Activated CD4-positive, alpha-beta T cell treated with anti-CD3 and anti-CD28 coated beads, Interleukin-2, amount 50 U/mL, for 1 hour (primary cell): ENCODE results near the gene MAP3K5.
A peak's percentile ranks its signal among the peaks of the same experiment; 100 is the strongest.
"Not testable (repeated sequence)": the region's sequence is repeated elsewhere in the genome, so short reads cannot be mapped to it uniquely, and the experiment has no call there.

Experiments
- DNase-seq: peaks from one replicate; pipeline ENCODE4 v3.0.0-alpha.2; 2020

MAP3K5 gene, protein sequence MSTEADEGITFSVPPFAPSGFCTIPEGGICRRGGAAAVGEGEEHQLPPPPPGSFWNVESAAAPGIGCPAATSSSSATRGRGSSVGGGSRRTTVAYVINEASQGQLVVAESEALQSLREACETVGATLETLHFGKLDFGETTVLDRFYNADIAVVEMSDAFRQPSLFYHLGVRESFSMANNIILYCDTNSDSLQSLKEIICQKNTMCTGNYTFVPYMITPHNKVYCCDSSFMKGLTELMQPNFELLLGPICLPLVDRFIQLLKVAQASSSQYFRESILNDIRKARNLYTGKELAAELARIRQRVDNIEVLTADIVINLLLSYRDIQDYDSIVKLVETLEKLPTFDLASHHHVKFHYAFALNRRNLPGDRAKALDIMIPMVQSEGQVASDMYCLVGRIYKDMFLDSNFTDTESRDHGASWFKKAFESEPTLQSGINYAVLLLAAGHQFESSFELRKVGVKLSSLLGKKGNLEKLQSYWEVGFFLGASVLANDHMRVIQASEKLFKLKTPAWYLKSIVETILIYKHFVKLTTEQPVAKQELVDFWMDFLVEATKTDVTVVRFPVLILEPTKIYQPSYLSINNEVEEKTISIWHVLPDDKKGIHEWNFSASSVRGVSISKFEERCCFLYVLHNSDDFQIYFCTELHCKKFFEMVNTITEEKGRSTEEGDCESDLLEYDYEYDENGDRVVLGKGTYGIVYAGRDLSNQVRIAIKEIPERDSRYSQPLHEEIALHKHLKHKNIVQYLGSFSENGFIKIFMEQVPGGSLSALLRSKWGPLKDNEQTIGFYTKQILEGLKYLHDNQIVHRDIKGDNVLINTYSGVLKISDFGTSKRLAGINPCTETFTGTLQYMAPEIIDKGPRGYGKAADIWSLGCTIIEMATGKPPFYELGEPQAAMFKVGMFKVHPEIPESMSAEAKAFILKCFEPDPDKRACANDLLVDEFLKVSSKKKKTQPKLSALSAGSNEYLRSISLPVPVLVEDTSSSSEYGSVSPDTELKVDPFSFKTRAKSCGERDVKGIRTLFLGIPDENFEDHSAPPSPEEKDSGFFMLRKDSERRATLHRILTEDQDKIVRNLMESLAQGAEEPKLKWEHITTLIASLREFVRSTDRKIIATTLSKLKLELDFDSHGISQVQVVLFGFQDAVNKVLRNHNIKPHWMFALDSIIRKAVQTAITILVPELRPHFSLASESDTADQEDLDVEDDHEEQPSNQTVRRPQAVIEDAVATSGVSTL (N-terminal part only)

DNA sequence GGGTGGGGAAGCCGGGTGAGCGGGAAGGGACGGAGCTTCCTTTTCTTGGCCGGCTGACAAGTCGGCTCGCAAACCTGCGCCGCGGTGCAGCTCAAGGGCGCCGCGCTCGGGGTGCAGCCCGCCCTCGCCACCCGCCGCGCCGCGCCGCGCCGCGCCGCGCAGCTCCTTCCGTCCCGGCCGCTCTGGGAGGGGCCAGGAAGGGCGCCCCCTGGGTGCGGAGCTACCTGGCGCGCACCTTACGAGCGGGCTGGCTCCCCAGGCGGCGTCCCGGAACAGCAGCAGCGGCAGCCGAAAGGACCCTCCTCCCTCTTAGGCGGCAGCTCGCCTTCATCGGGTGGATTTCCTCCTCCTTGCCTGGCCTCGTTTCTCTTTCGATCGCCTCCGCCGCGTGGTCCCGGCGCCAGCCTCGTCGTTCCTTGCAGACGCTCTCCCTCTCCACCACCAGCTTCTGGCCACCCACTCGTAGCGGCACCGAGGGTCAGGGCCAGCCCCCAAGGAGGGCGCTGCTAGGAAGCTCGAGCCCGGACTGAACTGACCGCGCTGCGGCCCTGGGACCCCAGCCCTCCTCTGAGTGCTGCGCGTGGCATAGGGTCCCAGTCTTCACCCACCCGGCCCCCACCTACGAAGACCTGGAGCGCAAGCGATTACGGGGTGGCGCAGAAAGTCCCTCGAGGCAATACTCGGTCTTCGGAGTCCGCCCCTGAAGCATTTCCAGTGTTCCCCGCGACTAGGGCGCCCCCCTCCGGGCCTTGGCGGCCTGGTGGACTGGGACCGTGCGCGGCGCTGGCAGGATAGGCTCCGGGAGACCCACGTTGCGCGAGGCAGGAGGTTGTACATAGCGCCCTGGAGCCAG is at the start of gene MAP3K5:
MAP3K5 (minus strand) TSS at position 68 of the 853 bp plus-strand sequence. CDS start 320 bp downstream, outside the sequence.
- peak; percentile 96 for DNase-seq

DNA sequence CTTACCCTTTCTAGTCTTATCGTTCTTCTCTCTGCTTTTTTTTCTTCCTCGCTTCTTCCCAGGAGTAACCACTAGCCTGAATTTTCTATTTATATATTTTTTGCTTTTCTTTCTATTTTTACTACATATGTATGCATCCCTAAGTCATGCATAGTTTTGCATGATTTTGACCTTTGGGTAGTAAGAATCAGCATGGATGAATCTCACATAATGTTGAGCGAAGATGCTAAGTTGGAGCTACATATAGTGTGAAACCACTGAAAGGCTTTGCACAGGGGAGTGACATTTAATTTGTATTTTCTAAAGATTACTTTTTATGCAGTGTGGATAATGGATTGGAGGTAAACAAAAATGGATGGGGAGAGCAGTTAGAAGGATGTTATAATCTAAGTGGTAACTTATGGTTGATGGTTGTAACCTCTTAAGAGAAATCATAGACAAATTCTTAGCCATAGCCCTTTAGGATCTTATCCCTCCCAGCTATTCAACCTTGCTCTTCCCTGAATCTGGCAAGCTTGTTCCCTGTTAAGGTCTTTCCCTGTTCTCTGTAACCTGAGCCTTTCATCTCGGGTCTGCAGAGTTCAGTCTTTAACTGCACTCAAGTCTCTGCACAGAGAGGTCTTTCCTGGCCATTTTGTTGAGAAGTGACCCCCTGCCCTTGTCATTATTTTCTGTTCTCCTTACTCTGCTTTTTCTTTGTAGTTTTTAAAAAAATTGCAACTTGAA is 48.2 kb upstream of the MAP3K5 start:
- DNase-seq = no peak

DNA sequence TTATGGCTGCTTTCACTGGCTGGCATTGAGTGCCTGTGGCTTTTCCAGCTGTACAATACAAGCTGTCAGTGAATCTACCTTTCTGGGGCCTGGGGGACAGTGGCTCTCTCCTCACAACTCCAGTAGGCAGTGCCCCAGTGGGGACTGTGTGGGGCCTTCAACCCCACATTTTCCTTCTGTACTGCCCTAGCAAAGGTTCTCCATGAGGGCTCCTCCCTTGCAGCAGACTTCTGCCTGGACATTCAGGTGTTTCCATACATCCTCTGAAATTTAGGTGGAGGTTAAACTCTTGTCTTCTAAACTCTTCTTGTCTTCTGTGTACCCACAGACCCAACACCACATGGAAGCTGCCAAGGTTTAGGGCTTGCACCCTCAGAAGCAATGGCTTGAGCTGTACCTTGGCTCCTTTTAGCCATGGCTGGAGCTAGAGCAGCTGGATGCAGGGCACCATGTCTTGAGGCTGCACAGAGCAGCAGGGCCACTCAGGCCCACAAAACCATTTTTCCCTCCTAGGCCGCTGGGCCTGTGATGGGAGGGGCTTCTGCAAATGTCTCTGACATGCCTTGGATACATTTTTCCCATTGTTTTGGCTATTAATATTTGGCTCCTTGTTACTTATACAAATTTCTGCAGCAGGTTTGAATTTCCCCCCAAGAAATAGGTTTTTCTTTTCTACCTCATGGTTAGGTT is 39.7 kb upstream of the MAP3K5 start:
- no peak for DNase-seq

DNA sequence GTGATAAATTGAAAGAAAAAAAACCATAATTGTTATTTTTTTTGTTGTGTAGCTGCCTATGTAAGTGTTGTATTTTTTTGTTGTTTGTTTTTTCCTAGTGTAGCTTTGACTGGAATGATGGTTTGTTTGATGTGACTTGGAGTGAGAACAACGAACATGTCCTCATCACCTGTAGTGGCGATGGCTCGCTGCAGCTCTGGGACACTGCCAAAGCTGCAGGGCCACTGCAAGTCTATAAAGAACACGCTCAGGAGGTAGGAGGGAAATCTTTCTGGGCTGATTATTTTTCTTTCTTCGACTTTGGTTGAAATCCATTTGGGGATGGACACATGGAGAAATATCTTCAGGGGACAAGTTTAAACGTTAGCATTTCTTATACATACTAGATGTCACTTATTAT is 33.9 kb upstream of the MAP3K5 start:
- no peak for DNase-seq

DNA sequence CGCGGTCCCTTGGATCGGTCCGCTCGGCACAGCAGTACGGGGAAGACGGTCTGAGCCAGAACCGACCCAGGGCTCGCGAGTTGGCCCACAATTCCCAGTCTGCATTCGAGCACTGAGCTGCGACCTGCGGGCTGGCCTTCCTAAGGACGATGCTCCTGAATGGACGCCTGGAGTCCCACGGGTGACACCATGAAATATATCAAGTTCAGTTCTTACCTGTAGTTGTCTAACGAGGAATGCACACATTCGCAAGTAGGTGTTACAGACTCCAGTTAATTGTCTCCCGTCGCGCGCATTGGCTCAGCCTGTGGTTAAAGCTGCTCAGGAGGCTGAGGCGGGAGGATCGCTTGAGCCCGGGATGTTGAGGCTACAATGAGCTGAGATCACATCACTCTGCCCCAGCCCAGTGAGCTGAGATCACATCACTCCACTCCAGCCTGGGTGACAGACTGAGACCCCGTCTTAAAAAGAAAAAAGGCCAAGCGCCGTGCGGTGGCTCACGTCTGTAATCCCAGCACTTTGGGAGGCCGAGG is 30.9 kb upstream of the MAP3K5 start:
- DNase-seq = no peak

DNA sequence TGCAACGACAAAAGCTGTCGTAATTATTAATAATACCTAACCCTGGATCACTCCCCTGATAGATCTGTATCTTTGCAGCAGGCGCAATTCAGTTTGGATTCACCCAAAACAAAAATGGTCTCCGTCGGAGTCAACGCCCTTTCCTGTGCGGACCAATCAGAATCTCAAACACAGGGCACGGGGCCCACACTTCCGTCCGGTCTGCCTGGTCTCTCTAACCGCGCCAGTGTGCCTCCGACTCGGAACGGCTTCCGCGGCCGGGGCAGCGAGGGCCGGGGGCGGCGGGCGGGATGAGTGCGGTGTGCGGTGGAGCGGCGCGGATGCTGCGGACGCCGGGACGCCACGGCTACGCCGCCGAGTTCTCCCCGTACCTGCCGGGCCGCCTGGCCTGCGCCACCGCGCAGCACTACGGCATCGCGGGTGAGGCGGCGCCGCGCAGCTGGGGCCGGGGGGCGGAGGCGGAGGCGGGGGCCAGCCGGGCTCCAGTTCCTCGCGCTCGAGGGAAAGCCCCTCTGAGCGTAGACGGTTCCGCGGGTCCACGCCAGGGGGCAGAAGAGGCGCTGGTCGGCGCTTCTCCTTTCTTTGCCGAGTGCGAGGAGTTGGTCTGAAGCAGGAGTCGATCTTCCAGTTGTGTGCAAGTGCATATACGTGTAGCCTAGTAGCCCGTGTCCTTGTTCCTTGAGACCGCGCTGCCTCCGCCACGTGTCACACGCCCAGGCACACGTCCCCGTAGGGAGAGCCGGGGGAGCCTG is 30.3 kb upstream of the MAP3K5 start, which contains the start of gene PEX7:
PEX7 (plus strand) TSS at position 217 of the 752 bp plus-strand sequence; CDS start at position 291, 74 bp downstream.
- DNase-seq = peak; percentile 80

DNA sequence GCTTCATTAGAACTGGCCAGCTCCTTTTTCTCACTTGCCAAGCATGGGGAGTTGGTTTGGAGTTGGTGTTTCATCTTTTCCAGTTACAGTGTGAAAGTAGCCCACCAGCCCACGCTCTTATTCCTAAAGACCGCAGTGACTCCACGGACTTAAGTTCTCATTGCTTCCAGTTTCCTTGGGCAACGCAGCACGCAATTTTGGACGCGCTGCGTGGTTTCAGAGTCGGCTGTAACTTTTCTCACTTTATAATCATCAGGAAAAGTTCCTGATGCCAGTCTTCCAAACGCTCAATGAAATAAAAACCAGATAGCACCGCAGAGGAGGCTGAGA is 29.7 kb upstream of the MAP3K5 start:
- DNase-seq = no peak

DNA sequence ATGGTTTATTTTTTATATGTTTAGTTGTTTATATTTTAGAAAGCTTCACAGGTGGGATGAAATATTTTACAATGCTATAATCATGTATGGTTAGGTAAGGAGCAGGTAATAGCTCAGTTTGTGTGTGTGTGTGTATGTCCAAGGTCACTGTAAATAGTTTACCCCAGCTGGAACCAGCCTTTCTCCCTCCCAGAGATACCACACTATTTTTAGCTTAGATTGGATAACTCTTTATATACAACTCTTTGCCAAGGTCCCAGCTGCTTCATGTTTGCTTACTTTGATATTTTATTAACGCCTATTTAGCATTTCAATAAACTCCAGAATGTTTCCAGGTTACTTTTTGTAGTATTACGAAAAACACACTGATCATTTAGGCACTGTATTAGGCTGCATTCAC is 28.3 kb upstream of the MAP3K5 start:
- no peak for DNase-seq

DNA sequence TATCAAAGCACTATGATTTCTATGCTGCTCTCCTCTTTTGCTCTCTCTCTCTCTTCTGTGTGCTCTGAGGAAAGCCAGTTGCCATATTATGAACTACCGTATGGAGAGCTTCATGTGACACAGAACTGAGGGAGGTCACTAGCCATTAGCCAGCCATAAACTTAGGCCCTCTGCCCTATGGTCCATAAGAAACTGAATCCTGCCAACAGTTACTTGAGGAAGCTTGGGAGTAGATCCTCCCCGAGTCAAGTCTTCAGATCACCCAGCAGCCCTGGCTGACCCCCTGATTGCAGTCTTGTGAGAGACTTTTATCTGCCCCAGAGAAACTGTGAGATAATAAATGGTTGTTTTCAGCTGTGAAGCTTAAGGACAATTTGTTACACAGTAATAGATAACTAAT is 24.4 kb upstream of the MAP3K5 start:
- no peak for DNase-seq

DNA sequence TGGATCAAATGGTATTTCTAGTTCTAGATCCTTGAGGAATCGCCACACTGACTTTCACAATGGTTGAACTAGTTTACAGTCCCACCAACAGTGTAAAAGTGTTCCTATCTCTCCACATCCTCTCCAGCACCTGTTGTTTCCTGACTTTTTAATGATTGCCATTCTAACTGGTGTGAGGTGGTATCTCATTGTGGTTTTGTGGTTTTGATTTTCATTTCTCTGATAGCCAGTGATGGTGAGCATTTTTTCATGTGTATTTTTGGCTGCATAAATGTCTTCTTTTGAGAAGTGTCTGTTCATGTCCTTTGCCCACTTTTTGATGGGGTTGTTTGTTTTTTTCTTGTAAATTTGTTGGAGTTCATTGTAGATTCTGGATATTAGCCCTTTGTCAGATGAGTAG is 23.3 kb upstream of the MAP3K5 start:
- DNase-seq = not testable (repeated sequence)

DNA sequence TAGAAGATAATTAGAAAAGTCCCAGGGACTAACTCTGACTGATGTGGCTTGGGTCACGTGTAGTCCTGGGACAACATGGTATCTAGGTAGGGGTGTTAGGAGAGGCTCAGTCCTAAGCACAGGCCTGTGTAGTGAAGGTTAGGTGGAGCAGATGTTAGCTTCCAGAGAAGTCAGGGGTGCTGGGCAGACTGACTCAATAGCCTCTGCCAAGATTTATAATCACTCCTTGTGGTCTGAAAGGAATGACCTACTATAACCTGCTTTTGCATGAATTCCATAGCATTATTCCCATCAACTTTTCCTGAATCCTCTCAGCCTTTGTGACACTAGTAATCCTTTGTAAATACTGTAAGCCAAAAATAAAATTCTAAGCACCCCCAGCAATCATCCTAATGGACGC is 19.9 kb upstream of the MAP3K5 start:
- no peak for DNase-seq

DNA sequence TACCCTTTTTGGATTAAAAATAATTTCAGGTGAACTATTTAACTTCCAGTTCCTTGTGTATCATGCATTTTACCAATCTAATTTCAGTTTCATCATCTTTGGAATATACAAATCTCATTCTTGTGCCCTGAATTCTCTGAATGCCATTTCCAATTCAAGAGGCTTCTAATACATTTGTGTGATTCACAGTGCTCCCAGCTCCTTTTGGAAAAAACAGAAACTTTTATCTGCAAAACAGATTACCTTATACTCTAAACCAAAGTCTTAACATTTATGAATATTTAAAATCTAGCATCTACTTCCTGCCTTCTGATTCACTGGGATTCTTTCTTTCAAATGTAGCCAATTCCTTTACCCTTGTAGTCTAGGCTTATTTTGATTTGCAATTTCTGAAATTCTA is 19.0 kb upstream of the MAP3K5 start:
- no peak for DNase-seq

DNA sequence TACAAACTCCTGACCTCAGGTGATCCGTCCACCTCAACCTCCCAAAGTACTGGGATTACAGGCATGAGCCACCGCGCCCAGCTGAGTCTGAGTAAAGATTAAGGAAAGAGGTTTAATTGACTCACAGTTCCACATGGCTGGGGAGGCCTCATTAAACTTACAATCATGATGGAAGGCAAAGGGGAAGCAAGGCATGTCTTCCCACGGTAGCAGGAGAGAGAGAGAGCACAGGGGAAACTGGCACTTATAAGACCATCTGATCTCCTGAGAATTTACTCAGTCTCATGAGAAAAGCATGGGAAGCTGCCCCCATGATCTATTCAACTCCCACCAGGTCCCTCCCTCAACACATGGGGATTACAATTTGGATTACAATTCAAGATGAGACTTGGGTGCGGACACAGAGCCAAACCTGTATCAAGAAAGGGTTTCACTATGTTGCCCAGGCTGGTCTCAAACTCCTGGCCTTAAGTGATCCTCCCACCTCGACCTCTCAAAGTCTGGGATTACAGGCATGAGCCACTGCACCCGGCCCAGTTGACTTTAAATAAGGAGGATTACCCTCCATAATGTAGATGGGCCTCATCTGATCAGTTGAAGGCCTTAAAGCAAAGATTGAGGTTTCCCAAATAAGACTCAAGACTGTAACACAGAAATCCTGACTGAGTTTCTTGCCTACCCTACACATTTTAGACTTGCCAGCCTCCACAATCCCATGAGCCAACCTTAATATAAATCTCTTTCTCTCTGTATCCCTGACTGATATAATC is 17.0 kb upstream of the MAP3K5 start:
- no peak for DNase-seq

DNA sequence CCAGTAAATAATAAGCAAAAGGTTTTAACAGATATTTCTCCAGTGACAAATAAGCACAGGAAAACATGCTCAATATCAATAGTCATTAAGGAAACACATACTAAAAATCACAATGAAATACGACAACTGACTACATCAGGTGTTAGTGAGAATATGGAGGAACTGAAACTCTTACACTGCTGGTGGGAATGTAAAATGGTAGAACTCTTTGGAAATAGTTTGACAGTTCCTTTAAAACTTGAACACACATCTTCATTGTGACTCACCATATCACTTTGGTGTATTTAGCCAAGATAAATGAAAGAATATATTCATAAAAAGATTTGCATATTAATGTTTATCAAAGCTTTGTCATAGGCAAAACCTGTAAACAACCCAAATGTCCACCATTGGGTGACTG is 11.3 kb upstream of the MAP3K5 start:
- DNase-seq = no peak

DNA sequence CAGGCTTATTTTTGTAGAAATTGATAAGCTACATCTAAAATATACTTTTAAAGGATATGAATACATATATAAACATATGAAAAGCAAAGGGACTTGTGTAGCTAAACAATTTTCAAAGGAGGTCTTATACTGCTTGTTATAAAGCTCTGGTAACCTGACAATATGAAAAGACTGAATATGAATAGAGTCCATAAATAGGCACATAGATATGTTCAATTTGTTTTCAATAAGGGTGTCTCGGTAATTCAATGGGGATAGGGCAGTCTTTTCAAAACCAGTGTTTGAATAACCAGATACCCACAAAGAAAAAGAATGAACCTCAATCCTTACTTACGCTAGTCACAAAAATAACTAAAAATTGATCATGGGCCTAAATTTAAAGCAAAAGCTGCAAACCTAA is 9.3 kb upstream of the MAP3K5 start:
- no peak for DNase-seq

DNA sequence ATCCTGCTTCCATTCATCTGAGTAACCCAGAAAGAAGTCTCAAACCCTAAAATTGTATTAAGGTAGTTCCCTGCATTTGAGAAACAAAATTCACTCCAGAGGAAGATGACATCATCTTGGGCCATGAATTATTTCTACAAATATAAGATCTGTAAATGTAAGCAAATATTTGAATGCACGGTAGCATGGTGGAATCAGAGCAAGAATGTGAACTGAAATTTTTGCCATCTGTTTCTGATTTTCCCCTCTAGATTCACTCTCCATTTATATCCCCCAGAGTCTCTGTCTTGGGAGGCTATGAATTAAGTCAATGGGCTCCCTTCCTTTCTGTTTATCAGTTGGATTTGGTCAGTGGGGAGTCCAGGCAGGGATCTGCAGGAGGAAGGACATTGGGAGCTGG is 5.8 kb upstream of the MAP3K5 start:
- no peak for DNase-seq

DNA sequence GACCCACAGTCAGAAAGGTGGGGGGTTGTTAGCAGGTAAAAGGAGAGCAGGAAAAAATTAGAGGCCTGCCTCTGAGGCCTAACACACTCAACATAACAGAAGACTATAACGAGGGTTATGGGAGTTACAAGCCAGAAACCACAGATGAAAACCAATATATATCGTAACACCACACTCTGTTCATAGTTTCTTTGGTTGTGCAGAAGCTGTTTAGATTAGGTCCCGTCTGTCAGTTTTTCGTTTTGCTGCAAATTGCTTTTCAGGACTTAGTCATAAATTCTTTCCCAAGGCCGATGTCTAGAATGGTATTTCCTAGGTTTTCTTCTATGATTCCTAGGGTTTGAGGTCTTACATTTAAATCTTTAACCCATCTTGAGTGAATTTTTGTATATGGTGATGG is 3.7 kb upstream of the MAP3K5 start:
- no peak for DNase-seq

DNA sequence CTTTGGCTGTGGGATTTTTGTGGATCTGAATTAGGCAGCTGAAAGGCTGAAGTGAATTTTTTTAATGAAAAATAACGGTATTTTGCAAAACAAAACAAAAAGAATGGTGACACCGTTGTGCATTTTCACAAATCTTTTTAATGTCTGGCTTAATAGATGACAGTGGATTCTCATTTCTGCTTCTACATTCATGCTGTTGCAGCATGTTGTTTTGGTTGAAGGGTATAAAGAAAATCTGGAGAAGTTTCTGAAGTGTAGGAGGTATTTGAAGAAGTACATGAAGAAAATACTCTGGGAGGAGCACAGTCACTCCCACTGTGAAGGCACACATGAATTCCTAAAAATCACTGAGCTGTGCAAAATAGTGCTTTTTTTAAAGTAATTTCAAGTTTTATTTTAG is 3.1 kb upstream of the MAP3K5 start:
- no peak for DNase-seq

DNA sequence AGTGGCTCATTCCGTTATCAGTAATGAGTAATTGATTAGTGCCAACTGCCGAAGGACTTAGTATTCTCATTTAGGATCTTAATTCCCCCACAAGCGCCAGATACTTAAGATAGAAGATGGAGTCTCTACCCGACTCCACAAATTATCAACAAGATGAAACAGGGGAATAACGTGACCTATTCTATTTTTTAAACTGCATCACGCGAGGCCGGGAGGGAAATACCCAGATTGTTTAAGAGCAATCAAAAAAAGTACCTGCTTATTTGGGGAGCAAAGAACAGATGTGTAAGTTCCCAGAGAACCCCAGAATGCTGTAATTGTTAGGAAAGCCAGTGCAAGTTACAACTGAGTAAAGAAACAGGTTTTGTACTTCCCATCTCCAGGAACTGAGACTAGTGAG is 1.1 kb upstream of the MAP3K5 start:
- no peak for DNase-seq
